Bone marrow (tissue), 2 donors: ENCODE measurements around the gene MIS12.

ENCODE experiments used
- DNase-seq, 2 donors: peaks; one replicate each; lab custom pipeline; 2025; lab: John Stamatoyannopoulos, UW

The MIS12 gene

GRCh38 chr17:5535436-5535835 lies 49.1 kb downstream of the MIS12 start:
- no peak for DNase-seq

- no peak for DNase-seq
These were observed 50.7 kb downstream of the MIS12 start for GRCh38 chr17:5536866-5537650.

GRCh38 chr17:5539286-5539685 lies 52.9 kb downstream of the MIS12 start:
- no peak for DNase-seq

- no peak for DNase-seq
These were observed 54.0 kb downstream of the MIS12 start for GRCh38 chr17:5540321-5540720.
